Glomerular visceral epithelial cell (primary cell): Measurements from ENCODE around the gene EEFSEC.

Experiments used
- DNase-seq: peaks from one replicate; pipeline ENCODE4 v3.0.0-alpha.2; 2016; ENCODE audit errors: extremely low spot score

EEFSEC gene

GRCh38 chr3:128447561-128448013 lies 294.3 kb downstream of the EEFSEC start:
- DNase-seq, result peak; percentile 31

- DNase-seq, result no peak
Measured at GRCh38 chr3:128448491-128448890, 295.2 kb downstream of the EEFSEC start.

GRCh38 chr3:128449111-128449638 lies 295.9 kb downstream of the EEFSEC start:
- no peak for DNase-seq

GRCh38 chr3:128452120-128452519 lies 298.8 kb downstream of the EEFSEC start:
- no peak for DNase-seq

GRCh38 chr3:128452678-128453275 lies 299.5 kb downstream of the EEFSEC start:
- no peak for DNase-seq

- no peak for DNase-seq
Measured at GRCh38 chr3:128453501-128454309, 300.4 kb downstream of the EEFSEC start.

GRCh38 chr3:128454310-128454618 lies 301.0 kb downstream of the EEFSEC start:
- no peak for DNase-seq

GRCh38 chr3:128455116-128455515 lies 301.8 kb downstream of the EEFSEC start:
- no peak for DNase-seq

- DNase-seq, result no peak
Measured at GRCh38 chr3:128455786-128456748, 302.8 kb downstream of the EEFSEC start.

- no peak for DNase-seq
Measured at GRCh38 chr3:128456776-128457715, 303.8 kb downstream of the EEFSEC start.

- no peak for DNase-seq
Measured at GRCh38 chr3:128457937-128458336, 304.7 kb downstream of the EEFSEC start.
